ENCODE results near the gene NDUFB6. TPM values are rescaled to one million over a fixed set of nuclear protein-coding genes. Genes with fewer than 3 reads are reported as not detected.

Gene NDUFB6
- total RNA-seq, 1 donor from 2014 or later = 36.8 TPM

DNA sequence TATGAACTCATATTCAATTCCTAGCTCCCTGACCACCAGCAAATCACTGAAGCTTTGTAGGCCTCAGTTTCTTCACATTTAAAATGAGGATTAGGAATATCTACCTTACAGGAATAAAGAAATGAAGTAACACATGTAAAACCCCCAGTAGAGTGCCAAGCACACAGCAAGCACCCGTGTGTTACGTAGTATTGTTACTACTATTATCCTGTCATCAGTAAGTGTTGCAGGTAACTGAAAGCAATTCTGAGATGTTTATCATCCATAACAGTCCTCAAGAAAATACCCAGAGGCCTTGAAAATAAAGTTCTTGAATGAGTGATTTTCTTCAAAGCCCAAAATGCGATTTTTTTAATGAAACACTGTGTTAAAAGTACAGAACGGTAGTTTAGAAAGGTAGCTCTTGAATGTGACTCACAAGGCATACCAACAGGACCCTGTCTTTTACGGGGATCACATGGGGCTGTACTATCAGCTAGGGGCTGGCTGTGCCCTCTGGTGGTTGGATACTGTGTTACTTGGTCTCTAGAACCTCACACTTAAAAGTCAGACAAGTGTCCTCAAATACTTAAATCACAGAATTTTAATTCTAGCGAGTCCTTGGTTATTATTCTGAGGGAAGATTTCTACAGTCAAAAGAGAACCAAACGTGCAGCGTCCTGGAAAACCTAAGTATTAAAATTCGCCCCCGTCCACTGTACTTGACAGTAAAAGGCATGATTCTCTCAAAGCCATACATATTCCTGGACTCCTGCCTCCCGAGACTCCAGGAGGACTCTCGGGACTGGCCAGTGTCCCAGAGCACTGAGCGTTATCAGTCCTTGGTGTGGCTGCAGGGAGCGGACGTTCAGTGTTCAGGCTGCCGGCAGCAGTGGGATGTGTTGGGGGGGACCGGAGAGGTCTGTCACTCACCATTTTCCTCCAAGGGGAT is 725 bp downstream of the NDUFB6 start:
- Mint-ChIP-seq H3K36me3 (ENCODE audit: low read depth, unreplicated experiment) (peaks cover 13% of the 10 kb centered on the region), H3K4me1 (ENCODE audit: unreplicated experiment) (peaks cover 14% of the 10 kb centered on the region), H3K27me3 (ENCODE audit: unreplicated experiment) (peaks cover 5% of the 10 kb centered on the region), H3K4me3 (ENCODE audit: unreplicated experiment) (peak overlapping the region; percentile 98), H3K27ac (ENCODE audit: unreplicated experiment) (peak overlapping the region; percentile 95), H3K9me3 (ENCODE audit: unreplicated experiment) (no peaks in the 10 kb centered on the region)
- TF ChIP-seq, protein P1, sequence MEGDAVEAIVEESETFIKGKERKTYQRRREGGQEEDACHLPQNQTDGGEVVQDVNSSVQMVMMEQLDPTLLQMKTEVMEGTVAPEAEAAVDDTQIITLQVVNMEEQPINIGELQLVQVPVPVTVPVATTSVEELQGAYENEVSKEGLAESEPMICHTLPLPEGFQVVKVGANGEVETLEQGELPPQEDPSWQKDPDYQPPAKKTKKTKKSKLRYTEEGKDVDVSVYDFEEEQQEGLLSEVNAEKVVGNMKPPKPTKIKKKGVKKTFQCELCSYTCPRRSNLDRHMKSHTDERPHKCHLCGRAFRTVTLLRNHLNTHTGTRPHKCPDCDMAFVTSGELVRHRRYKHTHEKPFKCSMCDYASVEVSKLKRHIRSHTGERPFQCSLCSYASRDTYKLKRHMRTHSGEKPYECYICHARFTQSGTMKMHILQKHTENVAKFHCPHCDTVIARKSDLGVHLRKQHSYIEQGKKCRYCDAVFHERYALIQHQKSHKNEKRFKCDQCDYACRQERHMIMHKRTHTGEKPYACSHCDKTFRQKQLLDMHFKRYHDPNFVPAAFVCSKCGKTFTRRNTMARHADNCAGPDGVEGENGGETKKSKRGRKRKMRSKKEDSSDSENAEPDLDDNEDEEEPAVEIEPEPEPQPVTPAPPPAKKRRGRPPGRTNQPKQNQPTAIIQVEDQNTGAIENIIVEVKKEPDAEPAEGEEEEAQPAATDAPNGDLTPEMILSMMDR (IDR thresholded peaks at IDR 0.05; ENCODE audit: unreplicated experiment) = peak; percentile 79
- peak; percentile 58 for DNase-seq (ENCODE audit: low spot score)

DNA sequence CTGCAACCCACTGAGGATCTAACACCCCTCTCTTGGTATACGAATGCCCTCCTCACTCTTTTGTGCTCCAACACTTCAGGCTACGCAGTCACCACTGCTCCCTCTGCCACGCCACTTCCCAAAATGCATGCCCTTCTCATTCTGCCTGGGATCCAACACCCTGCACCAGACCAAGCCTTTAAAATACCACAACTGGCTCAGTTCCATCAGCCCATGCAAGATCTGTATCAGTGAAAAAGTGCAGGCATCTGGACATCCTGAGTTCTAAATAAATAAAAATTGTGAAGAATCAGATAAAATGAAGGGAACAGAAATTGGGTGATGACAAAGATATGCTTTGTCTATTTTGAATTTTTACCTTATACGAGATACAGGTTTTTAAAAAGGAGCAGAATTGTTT is 2.7 kb downstream of the NDUFB6 start:
- Mint-ChIP-seq H3K4me1 (ENCODE audit: unreplicated experiment) (peaks cover 14% of the 10 kb centered on the region), H3K36me3 (ENCODE audit: low read depth, unreplicated experiment) (peaks cover 20% of the 10 kb centered on the region), H3K27ac (ENCODE audit: unreplicated experiment) (no peak overlapping the region), H3K4me3 (ENCODE audit: unreplicated experiment) (peak overlapping the region; percentile 40), H3K9me3 (ENCODE audit: unreplicated experiment) (no peaks in the 10 kb centered on the region), H3K27me3 (ENCODE audit: unreplicated experiment) (peaks cover 5% of the 10 kb centered on the region)
- TF ChIP-seq, protein P1 (IDR thresholded peaks at IDR 0.05; ENCODE audit: unreplicated experiment) = no peak
- no peak for DNase-seq (ENCODE audit: low spot score)

DNA sequence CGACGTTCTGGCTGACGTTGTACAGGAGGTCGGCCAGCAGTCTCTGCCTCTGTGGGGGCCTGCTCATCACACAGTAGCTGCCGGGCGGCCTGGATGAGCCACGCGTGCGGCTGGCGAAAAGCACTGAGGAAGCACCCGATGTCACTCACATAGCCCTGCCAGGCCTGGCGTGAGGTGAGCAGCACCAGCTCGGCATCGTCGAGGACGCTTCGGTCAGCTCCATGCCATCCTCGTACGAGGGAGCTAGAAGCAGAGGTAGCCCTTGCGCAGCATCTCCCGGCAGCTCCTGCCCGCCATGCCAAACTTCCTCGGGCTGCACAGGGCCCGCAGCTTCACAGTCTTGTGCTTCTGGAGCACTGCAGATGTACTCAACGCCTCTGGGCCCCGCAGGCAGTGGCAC is 6.2 kb downstream of the NDUFB6 start:
- H3K36me3 Mint-ChIP-seq (ENCODE audit: low read depth, unreplicated experiment) = peaks cover 28% of the 10 kb centered on the region
- H3K27ac Mint-ChIP-seq (ENCODE audit: unreplicated experiment) = no peak overlapping the region
- no peak for DNase-seq (ENCODE audit: low spot score)
- H3K9me3 Mint-ChIP-seq (ENCODE audit: unreplicated experiment) = no peaks in the 10 kb centered on the region
- peaks cover 3% of the 10 kb centered on the region for H3K27me3 Mint-ChIP-seq (ENCODE audit: unreplicated experiment)
- TF ChIP-seq, protein P1 (IDR thresholded peaks at IDR 0.05; ENCODE audit: unreplicated experiment) = no peak
- H3K4me1 Mint-ChIP-seq (ENCODE audit: unreplicated experiment) = peaks cover under 1% of the 10 kb centered on the region
- H3K4me3 Mint-ChIP-seq (ENCODE audit: unreplicated experiment) = no peak overlapping the region

DNA sequence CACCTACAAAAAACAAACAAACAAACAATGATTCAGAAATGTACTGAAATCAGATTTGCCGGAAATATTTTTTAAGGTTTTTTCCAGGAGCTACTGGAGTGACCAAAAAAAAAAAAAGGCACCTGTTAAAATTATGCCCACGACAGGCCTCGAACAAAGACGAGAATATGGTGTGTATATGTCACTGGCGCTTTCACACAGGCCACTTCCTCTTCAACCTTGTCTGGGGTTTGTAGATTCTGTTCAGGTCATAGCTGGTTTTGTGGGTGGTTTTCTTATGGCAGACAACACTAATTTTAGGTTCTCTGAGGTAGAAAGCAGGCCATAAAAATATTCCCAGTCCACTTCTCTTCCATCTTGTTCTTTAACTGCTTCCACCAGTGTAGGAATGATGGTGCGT is 7.0 kb downstream of the NDUFB6 start:
- no peak for DNase-seq (ENCODE audit: low spot score)
- Mint-ChIP-seq H3K4me1 (ENCODE audit: unreplicated experiment) (no peaks in the 10 kb centered on the region), H3K36me3 (ENCODE audit: low read depth, unreplicated experiment) (peaks cover 28% of the 10 kb centered on the region), H3K27ac (ENCODE audit: unreplicated experiment) (no peak overlapping the region), H3K9me3 (ENCODE audit: unreplicated experiment) (no peaks in the 10 kb centered on the region), H3K4me3 (ENCODE audit: unreplicated experiment) (no peak overlapping the region), H3K27me3 (ENCODE audit: unreplicated experiment) (peaks cover 3% of the 10 kb centered on the region)
- TF ChIP-seq, protein P1 (IDR thresholded peaks at IDR 0.05; ENCODE audit: unreplicated experiment) = no peak

DNA sequence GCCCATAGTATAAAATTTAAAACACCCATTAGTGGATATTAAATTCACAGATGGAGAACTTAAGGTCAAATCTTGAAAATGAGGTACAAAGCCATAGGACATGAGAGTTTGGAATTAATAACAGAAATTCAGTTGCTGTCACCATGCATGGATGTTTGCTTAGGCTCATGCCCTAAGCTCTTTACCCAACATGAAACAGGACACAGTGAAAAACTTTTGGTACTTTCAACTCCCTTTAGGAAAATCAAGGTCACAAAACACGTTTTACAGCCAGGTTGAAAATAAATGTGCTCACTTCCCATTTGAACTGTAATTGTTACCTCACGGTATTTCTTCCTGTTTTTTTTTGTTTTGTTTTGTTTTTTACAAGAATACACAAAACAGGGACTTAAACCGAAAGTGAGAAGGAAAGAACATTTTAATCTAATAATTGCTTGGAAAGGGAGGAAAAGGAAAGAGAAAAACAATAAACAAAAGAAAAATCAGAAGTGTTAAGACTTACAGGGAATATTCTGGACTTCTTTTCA is 14.5 kb downstream of the NDUFB6 start:
- TF ChIP-seq, protein P1 (IDR thresholded peaks at IDR 0.05; ENCODE audit: unreplicated experiment) = no peak
- H3K27me3 Mint-ChIP-seq (ENCODE audit: unreplicated experiment) = no peaks in the 10 kb centered on the region
- no peak overlapping the region for H3K4me3 Mint-ChIP-seq (ENCODE audit: unreplicated experiment)
- H3K27ac Mint-ChIP-seq (ENCODE audit: unreplicated experiment) = peak overlapping the region; percentile 93
- no peaks in the 10 kb centered on the region for H3K36me3 Mint-ChIP-seq (ENCODE audit: low read depth, unreplicated experiment)
- no peak for DNase-seq (ENCODE audit: low spot score)
- H3K4me1 Mint-ChIP-seq (ENCODE audit: unreplicated experiment) = peaks cover 21% of the 10 kb centered on the region
- no peaks in the 10 kb centered on the region for H3K9me3 Mint-ChIP-seq (ENCODE audit: unreplicated experiment)

Data from endothelial cell (in vitro differentiated cells).